AG09319 (cell line): ENCODE results near the gene NCOA5.

ENCODE experiments used
- DNase-seq: peaks from one replicate; pipeline ENCODE4 v3.0.0-alpha.2; 2010; ENCODE audit warnings: low read depth; ENCODE audit errors: extremely low read depth
- CTCF ChIP-seq: IDR thresholded peaks from 2 replicates; pipeline ENCODE4 v1.5.1; 2011; ENCODE audit warnings: low read depth, mild to moderate bottlenecking, inconsistent platforms, low read length, moderate library complexity

Gene NCOA5

GRCh38 chr20:46053416-46053815 is 36.3 kb downstream of the NCOA5 start:
- TF ChIP-seq CTCF: no peak
- DNase-seq: no peak

GRCh38 chr20:46051556-46052308 is 38.0 kb downstream of the NCOA5 start:
- DNase-seq: no peak
- no peak for TF ChIP-seq CTCF

GRCh38 chr20:46050885-46051284 is 38.9 kb downstream of the NCOA5 start:
- no peak for DNase-seq
- TF ChIP-seq CTCF: no peak

- DNase-seq: no peak
- TF ChIP-seq CTCF: no peak
These were observed 39.3 kb downstream of the NCOA5 start for GRCh38 chr20:46050444-46050843.

GRCh38 chr20:46049815-46050214 is 39.9 kb downstream of the NCOA5 start:
- TF ChIP-seq CTCF: no peak
- DNase-seq: no peak

GRCh38 chr20:46049190-46049589 is 40.6 kb downstream of the NCOA5 start:
- no peak for TF ChIP-seq CTCF
- DNase-seq: no peak

- no peak for TF ChIP-seq CTCF
- DNase-seq: no peak
These were observed 41.9 kb downstream of the NCOA5 start for GRCh38 chr20:46047821-46048220.
